Peyer's patch (tissue), 4 donors: Measurements from ENCODE around the gene OSBPL9.

ENCODE experiments used
- POLR2A ChIP-seq, 2 donors: fragments of 450-650 bp; IDR thresholded peaks; one replicate each; pipeline ENCODE4 v1.5.1; 2017; ENCODE audit warnings: antibody characterized with exemption in 2 of 2, mild to moderate bottlenecking in 2 of 2, moderate library complexity in 2 of 2
- TF ChIP-seq, protein P1 (sequence below), 6 experiments: fragments of 450-650 bp in 4 of 6; fragments of 200-600 bp in 2 of 6; sonication (generic) in 1 of 6; IDR thresholded peaks; one replicate each; pipeline ENCODE4 v1.5.1; 2017 to 2019; ENCODE audit warnings: antibody characterized with exemption in 6 of 6, mild to moderate bottlenecking in 3 of 6, moderate library complexity in 1 of 6

DNA sequence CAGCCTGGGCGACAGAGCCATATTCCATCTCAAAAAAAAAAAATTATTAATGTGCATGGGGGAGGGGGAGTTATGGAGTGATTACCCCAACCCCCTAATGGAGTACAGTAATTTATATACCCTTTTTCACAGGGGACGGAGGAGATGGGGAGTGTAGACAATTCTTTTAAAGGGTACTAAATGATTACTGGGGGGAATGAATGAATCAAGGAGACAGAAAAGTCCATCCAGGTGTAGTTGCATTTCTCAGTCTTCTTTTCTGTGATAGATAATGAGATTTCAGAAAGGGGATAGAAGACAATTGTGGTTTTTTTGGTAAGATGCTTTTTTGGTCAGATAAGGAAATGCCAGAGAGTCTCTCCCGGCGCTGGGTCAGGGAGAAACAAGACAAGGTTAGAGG lies 13.0 kb downstream of the OSBPL9 start:
- TF ChIP-seq POLR2A (IDR thresholded peaks at IDR 0.05): no peak
- TF ChIP-seq, protein P1, sequence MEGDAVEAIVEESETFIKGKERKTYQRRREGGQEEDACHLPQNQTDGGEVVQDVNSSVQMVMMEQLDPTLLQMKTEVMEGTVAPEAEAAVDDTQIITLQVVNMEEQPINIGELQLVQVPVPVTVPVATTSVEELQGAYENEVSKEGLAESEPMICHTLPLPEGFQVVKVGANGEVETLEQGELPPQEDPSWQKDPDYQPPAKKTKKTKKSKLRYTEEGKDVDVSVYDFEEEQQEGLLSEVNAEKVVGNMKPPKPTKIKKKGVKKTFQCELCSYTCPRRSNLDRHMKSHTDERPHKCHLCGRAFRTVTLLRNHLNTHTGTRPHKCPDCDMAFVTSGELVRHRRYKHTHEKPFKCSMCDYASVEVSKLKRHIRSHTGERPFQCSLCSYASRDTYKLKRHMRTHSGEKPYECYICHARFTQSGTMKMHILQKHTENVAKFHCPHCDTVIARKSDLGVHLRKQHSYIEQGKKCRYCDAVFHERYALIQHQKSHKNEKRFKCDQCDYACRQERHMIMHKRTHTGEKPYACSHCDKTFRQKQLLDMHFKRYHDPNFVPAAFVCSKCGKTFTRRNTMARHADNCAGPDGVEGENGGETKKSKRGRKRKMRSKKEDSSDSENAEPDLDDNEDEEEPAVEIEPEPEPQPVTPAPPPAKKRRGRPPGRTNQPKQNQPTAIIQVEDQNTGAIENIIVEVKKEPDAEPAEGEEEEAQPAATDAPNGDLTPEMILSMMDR (IDR thresholded peaks at IDR 0.05): no peak
